ENCODE results near the gene ECE1.

The ECE1 gene

GRCh38 chr1:21242846-21243245 lies 47.4 kb downstream of the ECE1 start:
- CTCF ChIA-PET = interaction anchor here (1.1 to 1.4 kb wide), 2 partner anchors 12 to 126 kb away, joined by 5 to 6 read pairs; no protein-coding TSS in a partner anchor
- POLR2A ChIA-PET = no interaction called here
- TF ChIP-seq ELF4 (IDR thresholded peaks at IDR 0.05) = no peak
- no peak for TF ChIP-seq FOXM1 (IDR thresholded peaks at IDR 0.05; ENCODE audit: borderline replicate concordance)
- TF ChIP-seq FOXK2 (IDR thresholded peaks at IDR 0.05) = no peak
- TF ChIP-seq BHLHE40 (IDR thresholded peaks at IDR 0.05; ENCODE audit: borderline replicate concordance) = no peak
- DNase-seq (ENCODE audit: extremely low spot score) = no peak

DNA sequence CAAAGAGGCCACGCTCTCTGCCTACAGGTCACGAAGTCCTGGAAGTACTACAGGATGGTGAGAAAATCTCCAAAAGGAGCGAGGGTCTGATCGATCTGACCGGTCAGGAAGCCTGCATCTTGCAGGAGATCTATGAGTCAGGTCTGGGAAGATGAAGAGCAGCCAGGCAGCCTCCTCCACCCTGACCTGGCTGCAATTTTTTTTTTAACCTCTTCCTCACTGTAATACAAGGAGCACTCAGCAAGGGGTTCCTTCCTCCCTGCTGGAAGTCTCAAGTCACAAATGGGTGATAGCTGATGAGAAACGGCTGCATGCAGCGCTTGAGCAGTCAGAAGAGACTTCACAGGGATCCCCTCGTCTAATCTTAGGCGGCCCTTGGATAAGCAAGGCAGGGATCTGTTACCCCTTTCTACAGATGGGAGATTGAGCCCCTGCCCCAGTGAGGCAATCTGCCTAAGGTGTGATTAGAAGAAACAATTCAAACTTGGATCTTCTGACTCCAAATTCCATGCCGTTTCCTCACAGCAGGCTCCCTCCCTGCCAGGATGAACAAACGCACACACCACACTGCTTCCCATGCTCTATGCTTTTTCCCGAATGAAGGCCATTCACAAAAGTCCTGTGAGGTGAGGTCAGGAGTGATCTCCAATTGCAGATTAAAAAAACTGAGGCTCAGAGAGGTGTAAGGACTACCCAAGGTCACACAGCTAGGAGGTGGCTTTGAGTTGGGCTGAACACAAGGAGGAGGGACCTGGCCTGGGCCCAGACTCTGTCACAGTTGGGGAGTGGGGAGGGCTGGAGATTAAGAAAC lies 48.3 kb downstream of the ECE1 start:
- ChIA-PET POLR2A (no interaction called here), CTCF (interaction anchor here (1.1 kb wide), 1 partner anchor 13 kb away, joined by 6 read pairs; no protein-coding TSS in a partner anchor)
- TF ChIP-seq L3MBTL2 (conservative IDR thresholded peaks at IDR 0.05) (no peak), ZNF384 (IDR thresholded peaks at IDR 0.05) (no peak), LEF1 (IDR thresholded peaks at IDR 0.05; ENCODE audit: borderline replicate concordance) (no peak), BHLHE40 (IDR thresholded peaks at IDR 0.05; ENCODE audit: borderline replicate concordance) (no peak), SUZ12 (IDR thresholded peaks at IDR 0.05) (no peak), ARNT (IDR thresholded peaks at IDR 0.05) (no peak)
- no peak for DNase-seq (ENCODE audit: extremely low spot score)

GRCh38 chr1:21240706-21241105 lies 49.6 kb downstream of the ECE1 start:
- CTCF ChIA-PET = no interaction called here

GRCh38 chr1:21239221-21239620 lies 51.0 kb downstream of the ECE1 start:
- CTCF ChIA-PET = no interaction called here
- no peak for DNase-seq (ENCODE audit: extremely low spot score)

More at GRCh38 chr1:21240706-21241105, 49.6 kb downstream of the ECE1 start:
- POLR2A ChIA-PET = no interaction called here
- no peak for DNase-seq (ENCODE audit: extremely low spot score)
- TF ChIP-seq CTBP1 (IDR thresholded peaks at IDR 0.05; ENCODE audit: borderline replicate concordance) = no peak
- TF ChIP-seq NFRKB (IDR thresholded peaks at IDR 0.05) = no peak
- no peak for TF ChIP-seq ARNT (IDR thresholded peaks at IDR 0.05)
- TF ChIP-seq ZNF384 (IDR thresholded peaks at IDR 0.05) = no peak
- TF ChIP-seq, protein P1, sequence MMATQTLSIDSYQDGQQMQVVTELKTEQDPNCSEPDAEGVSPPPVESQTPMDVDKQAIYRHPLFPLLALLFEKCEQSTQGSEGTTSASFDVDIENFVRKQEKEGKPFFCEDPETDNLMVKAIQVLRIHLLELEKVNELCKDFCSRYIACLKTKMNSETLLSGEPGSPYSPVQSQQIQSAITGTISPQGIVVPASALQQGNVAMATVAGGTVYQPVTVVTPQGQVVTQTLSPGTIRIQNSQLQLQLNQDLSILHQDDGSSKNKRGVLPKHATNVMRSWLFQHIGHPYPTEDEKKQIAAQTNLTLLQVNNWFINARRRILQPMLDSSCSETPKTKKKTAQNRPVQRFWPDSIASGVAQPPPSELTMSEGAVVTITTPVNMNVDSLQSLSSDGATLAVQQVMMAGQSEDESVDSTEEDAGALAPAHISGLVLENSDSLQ (IDR thresholded peaks at IDR 0.05) = no peak
- no peak for TF ChIP-seq L3MBTL2 (conservative IDR thresholded peaks at IDR 0.05)
- TF ChIP-seq SUZ12 (IDR thresholded peaks at IDR 0.05) = no peak
- TF ChIP-seq FOXA1 (IDR thresholded peaks at IDR 0.05) = no peak

GRCh38 chr1:21238141-21238800 lies 52.0 kb downstream of the ECE1 start:
- ChIA-PET CTCF (no interaction called here), POLR2A (no interaction called here)
- no peak for DNase-seq (ENCODE audit: extremely low spot score)
- TF ChIP-seq ARNT (IDR thresholded peaks at IDR 0.05) (no peak), FOXM1 (IDR thresholded peaks at IDR 0.05; ENCODE audit: borderline replicate concordance) (no peak), FOXK2 (IDR thresholded peaks at IDR 0.05) (no peak), ZNF384 (IDR thresholded peaks at IDR 0.05) (no peak), BHLHE40 (IDR thresholded peaks at IDR 0.05; ENCODE audit: borderline replicate concordance) (no peak), NFRKB (IDR thresholded peaks at IDR 0.05) (no peak), LEF1 (IDR thresholded peaks at IDR 0.05; ENCODE audit: borderline replicate concordance) (no peak), SUZ12 (IDR thresholded peaks at IDR 0.05) (no peak), FOXA1 (IDR thresholded peaks at IDR 0.05) (no peak), ELF4 (IDR thresholded peaks at IDR 0.05) (no peak), HDGF (IDR thresholded peaks at IDR 0.05; ENCODE audit: borderline replicate concordance) (no peak), SP1 (IDR thresholded peaks at IDR 0.05) (no peak), CTBP1 (IDR thresholded peaks at IDR 0.05; ENCODE audit: borderline replicate concordance) (no peak), TARDBP (IDR thresholded peaks at IDR 0.05) (no peak), L3MBTL2 (conservative IDR thresholded peaks at IDR 0.05) (no peak)
- TF ChIP-seq, protein P1 (IDR thresholded peaks at IDR 0.05) = no peak

More at GRCh38 chr1:21239221-21239620, 51.0 kb downstream of the ECE1 start:
- POLR2A ChIA-PET = no interaction called here
- TF ChIP-seq SP1 (IDR thresholded peaks at IDR 0.05) (no peak), ELF4 (IDR thresholded peaks at IDR 0.05) (no peak), ZNF384 (IDR thresholded peaks at IDR 0.05) (no peak), SUZ12 (IDR thresholded peaks at IDR 0.05) (no peak)

- no peak for TF ChIP-seq FOXM1 (IDR thresholded peaks at IDR 0.05; ENCODE audit: borderline replicate concordance)
- TF ChIP-seq, protein P1 (IDR thresholded peaks at IDR 0.05) = no peak
- TF ChIP-seq SP1 (IDR thresholded peaks at IDR 0.05) = no peak
- TF ChIP-seq FOXK2 (IDR thresholded peaks at IDR 0.05) = no peak
- no peak for TF ChIP-seq ARNT (IDR thresholded peaks at IDR 0.05)
- TF ChIP-seq NFRKB (IDR thresholded peaks at IDR 0.05) = no peak
- no peak for TF ChIP-seq LEF1 (IDR thresholded peaks at IDR 0.05; ENCODE audit: borderline replicate concordance)
- no peak for TF ChIP-seq SUZ12 (IDR thresholded peaks at IDR 0.05)
- no peak for TF ChIP-seq FOXA1 (IDR thresholded peaks at IDR 0.05)
- no peak for TF ChIP-seq BHLHE40 (IDR thresholded peaks at IDR 0.05; ENCODE audit: borderline replicate concordance)
- no peak for TF ChIP-seq ZNF384 (IDR thresholded peaks at IDR 0.05)
- no peak for TF ChIP-seq ELF4 (IDR thresholded peaks at IDR 0.05)
- TF ChIP-seq HDGF (IDR thresholded peaks at IDR 0.05; ENCODE audit: borderline replicate concordance) = no peak
- CTCF ChIA-PET = interaction anchor here (1.0 kb wide), 1 partner anchor 133 kb away, joined by 3 read pairs; no protein-coding TSS in a partner anchor
- DNase-seq (ENCODE audit: extremely low spot score) = no peak
- POLR2A ChIA-PET = no interaction called here
These were observed 52.7 kb downstream of the ECE1 start for GRCh38 chr1:21237446-21238088.

All from HEK293T (cell line).